Upper lobe of left lung (tissue), 4 donors: ENCODE data around the gene PLCB1.

Experiments
- CTCF ChIP-seq, 6 experiments: fragments of 450-650 bp in 4 of 6; fragments of 200-600 bp in 2 of 6; sonication (generic) in 2 of 6; IDR thresholded peaks; one replicate each; pipeline ENCODE4 v1.5.1; 2016 to 2019; ENCODE audit warnings: antibody characterized with exemption in 6 of 6
- EP300 ChIP-seq, 4 donors: sonication (generic); formaldehyde crosslinking; IDR thresholded peaks; one replicate each; pipeline ENCODE4 v1.5.1; 2017; ENCODE audit warnings: antibody characterized with exemption in 4 of 4, control low read depth in 2 of 4
- POLR2A ChIP-seq, 4 donors: fragments of 450-650 bp; IDR thresholded peaks; one replicate each; pipeline ENCODE4 v1.5.1; 2016 to 2017; ENCODE audit warnings: antibody characterized with exemption in 4 of 4, mild to moderate bottlenecking in 2 of 4
- POLR2AphosphoS5 ChIP-seq, 2 donors: sonication (generic); formaldehyde crosslinking; IDR thresholded peaks; one replicate each; pipeline ENCODE4 v1.5.1; 2017; ENCODE audit warnings: antibody characterized with exemption in 2 of 2

GRCh38 chr20:8133851-8134451, 1.9 kb downstream of the PLCB1 start:
- TF ChIP-seq EP300 (IDR thresholded peaks at IDR 0.05) (no peak), CTCF (IDR thresholded peaks at IDR 0.05) (no peak), POLR2A (IDR thresholded peaks at IDR 0.05) (no peak), POLR2AphosphoS5 (IDR thresholded peaks at IDR 0.05) (no peak)
